Middle frontal gyrus (tissue), 1 donor: ENCODE results near the gene MYL4.
"Not testable (repeated sequence)": the region's sequence is repeated elsewhere in the genome, so short reads cannot be mapped to it uniquely, and the experiment has no call there.

Experiments
- DNase-seq: peaks from one replicate; pipeline ENCODE4 v3.0.0-alpha.2; 2015; ENCODE audit warnings: low spot score; ENCODE audit errors: extremely low spot score

Gene MYL4

DNA sequence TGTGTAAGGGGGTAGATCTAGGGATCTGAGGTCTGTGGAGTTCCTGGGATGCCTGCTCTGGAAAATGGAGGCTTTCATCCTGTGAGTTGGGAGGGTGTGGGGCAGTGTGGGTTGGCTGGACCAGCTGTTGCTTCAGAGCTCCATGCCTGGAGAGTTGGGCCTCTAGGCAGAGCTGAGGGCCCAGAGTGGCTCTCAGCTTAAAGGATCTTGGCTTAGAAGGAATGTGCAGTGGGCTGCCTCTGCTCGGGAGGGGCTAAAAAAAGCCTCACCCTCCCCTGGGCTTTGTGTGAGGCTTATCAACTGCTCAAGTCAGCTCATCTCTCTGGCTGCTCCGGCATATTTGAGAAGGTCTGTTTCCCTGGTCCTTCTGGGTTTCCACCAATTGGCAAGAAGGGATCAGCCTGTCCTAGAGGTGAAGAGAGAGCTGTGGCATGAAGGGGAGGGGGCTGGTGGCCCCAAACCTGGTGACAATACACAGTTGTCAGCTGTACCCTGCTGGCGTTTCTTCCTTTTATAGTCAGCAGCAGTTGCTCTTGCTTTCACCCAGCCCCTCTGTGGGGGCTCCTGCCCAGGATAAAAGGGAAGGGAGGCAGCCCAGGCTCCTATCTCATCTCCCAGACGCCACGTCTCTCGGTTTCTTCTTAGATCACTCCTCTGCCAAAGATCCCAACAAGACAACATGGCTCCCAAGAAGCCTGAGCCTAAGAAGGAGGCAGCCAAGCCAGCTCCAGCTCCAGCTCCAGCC is at the start of gene MYL4:
Gene MYL4 (plus strand): TSS at position 605 of the 745 bp plus-strand sequence. CDS start 75 bp downstream, at position 680.
- DNase-seq: no peak

DNA sequence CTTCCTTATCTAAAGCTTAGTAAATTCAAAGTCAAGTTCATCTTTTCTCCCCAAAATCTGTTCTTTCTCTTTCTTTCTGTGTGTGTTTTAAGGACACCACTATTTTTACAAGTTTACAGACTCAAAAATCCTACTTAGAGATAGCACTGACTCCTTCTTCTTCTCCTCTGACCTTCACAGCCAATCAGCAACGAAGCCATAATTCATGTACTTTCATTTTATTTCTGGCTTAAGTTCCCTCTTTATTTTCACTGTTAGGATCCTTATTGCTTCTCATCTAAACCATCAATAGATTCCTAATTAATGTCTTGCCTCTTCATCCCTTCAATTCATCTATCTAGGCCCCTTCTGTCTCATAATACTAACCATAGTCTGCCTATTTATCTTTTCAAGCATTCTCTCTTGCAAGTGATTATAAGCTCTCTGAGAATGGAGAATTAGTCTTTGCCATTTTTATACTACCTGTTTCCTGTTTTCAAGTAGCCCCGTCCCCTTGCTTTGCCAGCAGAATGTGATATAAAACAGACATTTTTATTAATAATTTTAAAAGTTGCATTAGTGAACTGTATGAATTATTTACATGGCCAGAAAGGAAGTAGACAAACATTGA is 47.0 kb upstream of the MYL4 start:
- no peak for DNase-seq

DNA sequence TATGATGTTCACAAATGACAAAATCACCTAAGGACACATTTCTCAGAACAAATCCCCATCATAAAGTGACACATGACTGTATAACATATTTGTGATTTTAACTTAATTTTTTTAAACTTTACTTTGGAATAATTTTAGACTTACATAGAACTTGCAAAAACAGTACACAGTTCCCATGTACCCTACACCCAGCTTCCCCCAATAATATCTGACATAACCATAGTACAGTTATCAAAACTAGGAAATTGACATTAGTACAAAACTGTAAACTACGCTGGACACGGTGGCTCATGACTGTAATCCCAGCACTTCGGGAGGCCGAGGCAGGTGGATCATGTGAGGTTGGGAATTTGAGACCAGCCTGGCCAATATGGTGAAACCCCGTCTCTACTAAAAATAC is 44.9 kb upstream of the MYL4 start:
- DNase-seq: no peak

DNA sequence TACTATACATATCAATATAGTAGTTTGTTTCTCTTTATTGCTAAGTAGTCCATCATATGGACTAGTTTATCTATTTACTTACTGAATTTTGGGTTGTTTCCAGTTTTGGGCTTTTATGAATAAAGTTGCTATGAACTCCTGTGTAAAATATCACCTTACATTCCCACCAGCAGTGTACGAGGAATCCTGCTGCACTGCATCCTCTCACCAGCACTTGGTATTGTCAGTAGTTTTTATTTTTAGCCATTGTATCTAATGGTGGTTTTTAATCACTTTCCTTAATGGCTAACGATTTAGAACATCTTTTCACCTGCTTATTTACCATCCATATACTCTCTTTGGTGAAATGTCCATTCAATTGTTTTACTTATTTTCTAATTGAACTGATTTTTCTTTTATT is 44.0 kb upstream of the MYL4 start:
- DNase-seq: no peak

DNA sequence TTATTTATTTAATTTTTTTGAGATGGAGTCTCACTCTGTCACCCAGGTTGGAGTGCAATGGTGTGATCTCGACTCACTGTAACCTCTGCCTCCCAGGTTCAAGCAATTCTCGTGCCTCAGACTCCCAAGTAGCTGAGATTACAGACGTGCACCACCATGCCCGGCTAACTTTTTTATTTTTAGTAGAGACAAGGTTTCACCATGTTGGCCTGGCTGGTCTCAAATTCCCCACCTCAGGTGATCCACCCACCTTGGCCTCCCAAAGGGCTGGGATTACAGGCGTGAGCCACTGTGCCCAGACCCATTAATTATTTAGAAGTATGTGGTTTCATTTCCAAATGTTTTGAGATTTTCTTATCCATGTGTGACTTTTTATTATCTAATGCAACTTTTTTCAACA is 42.3 kb upstream of the MYL4 start:
- DNase-seq: not testable (repeated sequence)

DNA sequence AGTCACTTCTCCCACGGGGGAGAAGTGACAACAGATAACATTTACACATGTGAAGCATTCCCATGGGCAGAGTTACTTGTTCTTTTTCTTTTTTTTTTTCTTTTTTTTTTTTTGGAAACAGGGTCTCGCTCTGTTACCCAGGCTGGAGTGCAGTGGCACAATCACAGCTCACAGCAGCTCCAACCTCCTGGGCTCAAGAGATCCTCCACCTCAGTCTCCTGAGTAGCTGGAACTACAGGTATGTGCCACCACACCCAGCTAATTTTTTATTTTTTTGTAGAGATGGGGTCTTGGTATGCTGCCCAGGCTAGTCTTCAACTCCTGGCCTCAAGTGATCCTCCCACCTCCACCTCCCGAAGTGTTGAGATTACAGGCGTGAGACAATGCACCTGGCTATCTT is 40.3 kb upstream of the MYL4 start:
- DNase-seq: not testable (repeated sequence)

DNA sequence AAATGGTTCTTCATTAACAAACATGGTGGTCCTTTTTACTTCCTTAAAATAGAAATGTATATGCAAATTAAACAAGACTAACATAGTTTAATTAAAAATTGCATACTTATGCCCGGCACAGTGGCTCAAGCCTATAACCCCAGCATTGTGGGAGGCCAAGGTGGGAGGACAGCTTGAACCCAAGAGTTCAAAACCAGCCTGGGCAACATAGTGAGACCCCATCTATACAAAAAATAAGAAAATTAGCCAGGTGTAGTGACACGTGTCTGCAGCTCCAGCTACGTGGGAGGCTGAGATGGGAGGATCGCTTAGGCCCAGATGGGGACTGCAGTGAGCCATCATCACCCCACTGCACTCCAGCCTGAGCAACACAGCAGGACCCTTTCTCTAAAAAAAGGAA is 38.4 kb upstream of the MYL4 start:
- DNase-seq: no peak

DNA sequence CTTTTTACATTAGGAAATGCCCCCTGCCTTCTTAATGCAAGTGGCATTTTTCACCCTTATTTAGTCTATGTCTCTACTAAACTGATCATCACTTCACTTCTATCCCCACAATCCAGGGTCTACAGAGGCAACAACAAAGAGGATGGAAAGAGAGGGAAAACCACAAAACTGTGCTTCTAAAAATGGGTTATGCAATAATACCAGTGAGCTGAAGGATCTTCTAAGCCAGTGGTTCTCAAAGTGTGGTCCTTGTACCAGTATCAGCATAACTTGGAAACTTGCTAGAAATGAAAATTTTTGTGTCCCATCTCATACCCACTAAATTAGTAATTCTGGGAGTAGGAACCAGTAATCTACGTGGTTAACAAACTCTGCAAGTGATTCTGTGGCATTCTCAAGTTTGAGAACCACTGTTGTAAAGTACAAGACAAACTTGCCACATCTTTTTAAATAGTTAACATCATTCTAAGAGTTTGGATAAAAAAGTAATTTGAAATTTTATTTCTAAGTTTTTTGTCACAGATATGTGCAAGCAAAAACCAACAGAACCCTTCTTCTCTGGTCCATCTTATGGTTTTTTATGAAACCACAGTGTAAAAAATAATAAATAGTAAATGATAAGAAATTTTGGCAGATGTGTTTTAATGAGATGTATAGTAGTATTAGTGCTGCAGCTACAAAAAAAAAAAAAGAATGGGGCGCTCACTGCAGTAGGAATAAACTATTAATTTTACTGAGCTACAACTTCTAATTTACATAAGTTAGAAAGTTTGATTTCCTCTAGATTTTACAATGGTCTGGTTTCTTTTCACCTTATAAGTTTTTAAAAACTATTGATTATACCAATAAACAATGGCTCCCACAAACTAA is 36.2 kb upstream of the MYL4 start:
- no peak for DNase-seq

DNA sequence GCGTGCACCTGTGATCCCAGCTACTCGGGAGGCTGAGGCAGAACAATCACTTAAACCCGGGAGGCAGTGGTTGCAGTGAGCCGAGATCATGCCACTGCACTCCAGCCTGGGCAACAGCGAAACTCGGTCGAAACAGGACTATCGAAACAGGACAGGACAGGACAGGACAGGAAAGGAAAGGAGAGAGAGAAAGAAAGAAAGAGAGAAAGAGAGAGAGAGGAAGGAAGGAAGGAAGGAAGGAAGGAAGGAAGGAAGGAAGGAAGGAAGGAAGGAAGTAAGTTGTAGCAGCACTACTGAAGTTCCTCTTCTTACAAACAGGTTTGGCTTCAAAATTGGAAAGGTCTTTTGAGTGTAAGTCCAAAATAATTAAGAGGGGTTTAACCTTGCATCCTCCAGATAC is 34.3 kb upstream of the MYL4 start:
- not testable (repeated sequence) for DNase-seq

DNA sequence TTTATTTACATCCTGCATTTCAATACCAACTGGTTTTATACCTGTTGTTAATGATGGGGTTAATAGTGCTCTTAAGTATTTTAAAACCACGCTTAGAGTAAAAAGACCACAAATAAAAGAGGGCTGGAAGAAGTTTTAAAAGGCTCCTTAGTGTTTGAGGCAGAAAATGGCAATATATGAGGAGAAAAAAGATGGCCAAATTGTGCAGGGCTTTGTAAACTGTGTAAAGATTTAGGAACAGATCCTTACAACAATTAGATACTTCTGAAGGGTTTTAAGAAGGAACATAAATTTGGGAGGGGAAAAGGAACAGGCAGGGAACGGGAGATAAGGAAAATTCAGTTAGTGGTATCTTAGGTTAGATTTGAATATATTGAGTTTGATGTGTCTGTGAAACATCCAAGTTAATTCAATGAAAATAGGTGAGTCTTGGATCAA is 32.7 kb upstream of the MYL4 start:
- DNase-seq: no peak

DNA sequence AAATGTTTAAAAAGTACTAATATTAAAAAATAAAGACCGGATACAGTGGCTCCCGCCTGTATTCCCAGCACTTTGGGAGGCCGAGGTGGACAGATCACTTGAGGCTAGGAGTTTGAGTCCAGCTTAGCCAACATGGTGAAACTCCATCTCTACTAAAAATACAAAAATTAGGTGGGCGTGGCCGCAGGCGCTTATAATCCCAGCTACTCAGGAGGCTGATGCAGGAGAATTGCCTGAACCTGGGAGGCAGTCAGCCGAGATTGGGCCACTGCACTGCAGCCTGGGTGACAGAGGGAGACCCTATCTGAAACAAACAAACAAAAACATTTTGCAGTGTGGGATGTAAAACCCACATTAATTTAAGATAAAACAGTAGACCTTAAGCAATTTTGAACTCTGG is 31.9 kb upstream of the MYL4 start:
- no peak for DNase-seq

DNA sequence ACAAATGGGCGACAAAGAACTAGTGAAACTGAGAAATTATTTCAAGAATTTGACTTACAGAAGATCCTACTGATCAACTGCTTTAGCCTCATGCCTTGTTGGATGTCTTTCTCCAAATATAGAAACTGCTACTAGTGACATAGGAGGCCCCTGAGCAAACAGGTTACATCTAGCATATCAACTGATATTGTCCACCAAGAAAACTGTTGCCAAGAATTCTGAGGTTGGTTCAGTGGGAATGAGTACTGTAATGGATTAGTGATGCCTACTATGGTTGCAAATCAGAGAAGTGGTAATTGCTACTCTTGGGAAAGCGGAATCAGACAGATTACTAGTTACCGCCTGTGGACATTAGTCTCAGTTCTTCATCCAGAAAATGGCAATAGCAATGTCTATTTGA is 30.0 kb upstream of the MYL4 start:
- DNase-seq: no peak

DNA sequence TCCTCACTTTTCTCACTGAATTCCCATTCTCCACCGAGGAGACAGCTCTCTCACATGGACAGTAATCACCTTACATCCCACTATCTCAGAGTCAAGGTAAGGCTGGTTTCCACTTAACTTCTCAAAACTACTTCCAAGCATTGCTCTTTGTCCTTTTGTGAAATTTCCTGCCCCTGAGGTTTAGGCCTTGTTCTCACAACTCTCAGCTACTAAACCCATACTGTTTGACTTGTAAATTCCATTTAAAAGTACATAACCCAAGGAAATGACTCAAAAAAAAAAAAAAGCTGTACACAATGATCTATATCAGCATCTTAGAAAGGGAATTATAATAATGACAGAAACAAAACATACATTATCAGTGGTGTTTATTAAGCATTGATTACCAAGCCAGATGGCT is 28.8 kb upstream of the MYL4 start:
- no peak for DNase-seq

DNA sequence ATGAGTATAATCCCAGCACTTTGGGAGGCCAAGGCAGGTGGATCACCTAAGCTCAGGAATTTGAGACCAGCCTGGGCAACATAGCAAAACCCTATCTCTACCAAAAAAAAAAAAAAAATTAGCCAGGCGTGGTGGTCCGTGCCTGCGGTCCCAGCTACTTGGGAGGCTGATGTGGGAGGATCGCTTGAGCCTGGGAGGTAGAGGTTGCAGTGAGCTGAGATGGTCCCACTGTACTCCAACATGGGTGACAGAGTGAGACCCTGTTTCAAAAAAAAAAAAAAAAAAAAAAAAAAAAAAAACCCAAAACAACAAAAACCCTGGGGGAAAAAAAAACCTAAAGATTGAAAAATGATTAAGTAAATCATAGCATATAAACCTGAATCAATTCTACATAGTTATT is 28.2 kb upstream of the MYL4 start:
- DNase-seq: not testable (repeated sequence)

DNA sequence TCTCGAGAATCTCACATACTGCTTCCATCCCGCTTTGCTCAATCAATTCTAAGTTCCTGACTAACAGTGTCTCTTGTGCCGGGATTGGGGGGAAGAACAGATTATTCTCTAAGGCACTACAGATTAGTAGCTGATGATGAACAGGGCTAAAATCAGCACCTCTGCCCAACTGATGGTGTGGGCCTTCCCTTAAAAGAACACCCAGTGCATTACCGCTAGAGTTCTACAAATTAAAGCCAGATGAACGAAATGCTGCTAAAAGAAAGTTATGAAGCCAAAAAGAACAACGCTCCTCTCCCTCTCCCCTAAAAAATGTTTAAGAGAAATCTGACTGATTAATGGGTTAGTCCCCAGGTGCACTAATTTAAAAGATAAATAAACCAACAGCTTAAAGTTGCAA is 24.5 kb upstream of the MYL4 start:
- DNase-seq: no peak

DNA sequence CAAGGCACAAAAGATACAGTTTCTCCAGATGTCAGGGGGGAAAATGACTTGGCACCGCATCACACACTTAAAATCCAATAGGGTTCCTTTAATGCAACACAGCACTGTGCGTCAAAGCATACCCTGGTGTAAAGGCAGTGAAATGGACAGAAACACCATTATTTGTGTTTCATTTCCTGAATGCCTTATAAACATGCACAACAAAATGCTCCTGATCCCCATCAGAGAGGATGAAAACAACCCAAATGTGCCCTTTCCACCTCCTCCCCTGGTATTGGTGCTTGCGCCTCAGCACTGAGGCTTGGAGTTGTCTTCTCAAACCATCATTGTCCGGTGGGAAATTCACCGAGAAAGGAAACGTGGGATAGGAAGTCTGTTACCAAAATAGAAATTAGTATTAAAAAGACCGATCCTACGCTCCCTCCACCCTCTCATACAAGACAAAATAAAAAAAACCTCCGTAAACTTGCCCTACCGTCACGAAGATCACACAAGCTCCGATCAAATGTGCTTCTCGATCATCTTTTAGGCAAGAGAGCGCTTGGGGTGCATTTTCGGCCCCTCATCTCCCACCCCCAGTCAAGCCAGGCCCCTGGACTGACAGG is 20.8 kb upstream of the MYL4 start:
- no peak for DNase-seq

DNA sequence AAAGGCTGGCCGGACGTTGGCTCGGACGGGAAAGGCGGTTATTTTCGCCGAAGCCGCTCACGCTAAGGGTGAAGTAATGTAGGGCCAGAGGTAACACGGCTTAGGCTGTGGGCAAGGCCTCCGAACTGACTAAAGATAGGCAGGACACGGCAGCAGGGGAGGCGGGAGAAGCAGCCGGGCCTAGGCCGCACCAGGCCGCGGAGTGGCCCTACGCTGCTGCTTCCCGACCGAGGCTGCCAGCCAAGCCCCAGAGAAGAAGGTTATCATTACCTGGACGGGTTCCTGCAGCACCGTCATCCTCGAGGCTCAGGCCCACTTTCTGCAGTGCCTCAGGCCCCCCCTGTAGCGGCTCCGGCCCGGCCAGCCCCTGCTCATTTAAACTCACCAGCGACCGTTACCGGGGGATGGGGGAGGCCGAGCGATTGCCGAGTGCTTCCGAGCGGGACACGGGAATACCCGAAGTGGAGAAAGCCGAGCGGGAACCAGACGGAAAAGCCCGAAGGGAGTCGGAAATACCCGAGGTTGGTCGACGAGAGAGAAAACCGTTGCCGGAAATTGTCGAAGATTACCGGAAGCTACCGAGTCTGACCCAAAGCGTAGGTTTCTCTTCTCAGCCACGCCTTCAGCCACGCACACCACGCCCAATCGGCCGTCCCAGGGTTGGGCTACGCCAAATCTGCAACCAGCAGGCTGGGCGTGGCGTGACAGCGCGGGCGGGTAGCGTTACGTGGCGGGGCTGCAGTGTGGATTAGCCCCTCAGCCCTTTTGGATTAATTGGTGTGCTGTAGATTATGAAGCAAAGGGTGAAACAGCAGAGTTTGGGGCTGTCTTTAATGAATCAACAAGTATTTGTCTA is 20.0 kb upstream of the MYL4 start, which contains the start of gene CDC27:
Gene CDC27 (minus strand): TSS at position 420 of the 856 bp plus-strand sequence. CDS start 123 bp downstream, at position 297.
- DNase-seq: peak; percentile 97

DNA sequence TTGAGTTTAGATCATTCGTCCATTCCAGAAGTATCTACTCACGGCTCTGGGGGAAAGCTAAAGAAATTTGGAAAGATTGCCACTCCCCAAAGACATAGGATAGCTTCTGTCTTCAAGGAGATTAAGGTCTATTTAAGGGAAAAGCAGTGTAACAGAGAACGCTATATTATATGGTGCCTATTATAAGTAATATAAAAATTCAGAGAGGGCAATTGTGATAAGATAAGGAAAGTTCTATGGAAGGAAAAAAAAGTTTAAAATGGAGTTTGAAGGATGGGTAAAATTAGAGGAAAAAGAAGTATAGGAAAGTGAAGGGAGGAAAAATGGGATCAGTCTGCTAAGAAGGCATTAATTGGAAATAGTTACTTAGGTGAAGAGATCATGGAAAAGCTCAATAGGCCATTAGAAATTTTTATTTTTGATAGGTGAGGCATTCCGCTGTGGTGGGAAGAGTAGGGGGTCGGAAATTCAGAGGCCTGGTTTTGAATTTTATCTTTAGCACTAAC is 19.4 kb upstream of the MYL4 start:
- DNase-seq: no peak

DNA sequence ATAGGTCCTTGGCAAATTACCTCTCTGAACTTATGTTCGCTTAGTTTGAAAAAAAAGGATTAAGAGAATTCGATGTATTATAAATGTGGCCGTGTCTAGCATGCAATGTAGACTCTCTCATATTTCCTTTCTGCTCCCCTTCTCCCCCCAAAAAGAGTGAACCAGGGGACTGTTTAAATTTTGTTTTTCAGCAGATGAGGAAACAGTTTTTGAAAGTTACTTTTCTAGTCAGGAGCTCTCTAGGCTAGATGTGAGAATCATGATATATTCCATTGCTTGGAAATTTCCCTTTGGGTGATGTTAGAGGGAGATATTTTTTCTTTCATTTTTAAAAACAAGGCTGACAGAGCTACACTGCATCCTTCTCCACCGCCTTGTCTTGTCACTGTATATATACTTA is 18.9 kb upstream of the MYL4 start:
- no peak for DNase-seq

DNA sequence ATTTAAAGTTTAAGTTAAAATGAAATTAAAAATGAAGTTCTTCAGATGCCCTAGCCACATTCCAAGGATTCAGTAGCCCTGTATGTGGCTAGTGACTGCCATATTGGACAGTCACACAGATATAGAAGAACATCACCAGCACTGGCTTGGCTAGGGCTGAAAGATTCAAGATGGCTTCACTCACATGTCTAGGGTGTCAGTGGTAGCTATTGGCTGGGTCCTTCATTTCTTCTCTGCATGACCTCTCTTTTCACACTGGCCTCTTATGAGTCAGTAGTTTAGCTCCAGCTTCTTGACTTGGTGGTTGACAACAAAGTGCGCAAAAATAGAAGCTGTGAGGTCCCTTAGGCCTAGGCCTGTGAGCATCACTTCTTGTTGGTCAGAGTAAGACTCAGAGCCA is 18.4 kb upstream of the MYL4 start:
- no peak for DNase-seq
